H9 (cell line): Measurements from ENCODE around the gene FNIP1. TPM values are rescaled to one million over a fixed set of nuclear protein-coding genes. Genes with fewer than 3 reads are reported as not detected.

Source experiments
- DNase-seq: peaks from one replicate; pipeline ENCODE4 v3.0.0-alpha.2; 2017
- H2AFZ ChIP-seq: one replicate; pipeline ENCODE4 v1.6.1; 2013; ENCODE audit warnings: mild to moderate bottlenecking, low read length, control low read depth, moderate library complexity
- H2AK5ac ChIP-seq: 2 replicates; pipeline ENCODE4 v1.6.1; 2013; ENCODE audit warnings: low read length, control low read depth, mixed read lengths; ENCODE audit not compliant: insufficient read length
- H2BK120ac ChIP-seq: one replicate; pipeline ENCODE4 v1.6.1; 2013; ENCODE audit warnings: low read depth, mild to moderate bottlenecking, low read length, control low read depth, inconsistent platforms; ENCODE audit not compliant: poor library complexity, severe bottlenecking
- H2BK12ac ChIP-seq: 2 replicates; pipeline ENCODE4 v1.6.1; 2013; ENCODE audit warnings: low read length, control low read depth, mixed read lengths, low read depth; ENCODE audit not compliant: insufficient read length
- H2BK15ac ChIP-seq: 2 replicates; pipeline ENCODE4 v1.6.1; 2013; ENCODE audit warnings: low read depth, low read length, control low read depth
- H2BK20ac ChIP-seq: one replicate; pipeline ENCODE4 v1.6.1; 2013; ENCODE audit warnings: low read depth, mild to moderate bottlenecking, low read length, control low read depth, inconsistent platforms; ENCODE audit not compliant: poor library complexity, severe bottlenecking
- H2BK5ac ChIP-seq: 2 replicates; pipeline ENCODE4 v1.6.1; 2013; ENCODE audit warnings: low read length, control low read depth, mixed read lengths; ENCODE audit not compliant: insufficient read length
- H3K14ac ChIP-seq: 2 replicates; pipeline ENCODE4 v1.6.1; 2013; ENCODE audit warnings: low read length, control low read depth; ENCODE audit not compliant: insufficient read depth
- H3K18ac ChIP-seq: 2 replicates; pipeline ENCODE4 v1.6.1; 2013; ENCODE audit warnings: low read depth, mild to moderate bottlenecking, mixed read lengths, low read length, control low read depth; ENCODE audit not compliant: insufficient read length
- H3K23ac ChIP-seq: 2 replicates; pipeline ENCODE4 v1.6.1; 2013; ENCODE audit warnings: low read length, control low read depth, mixed read lengths, low read depth; ENCODE audit not compliant: insufficient read length
- H3K23me2 ChIP-seq: 2 replicates; pipeline ENCODE4 v1.6.1; 2013; ENCODE audit warnings: low read depth, mild to moderate bottlenecking, mixed read lengths, low read length, control low read depth; ENCODE audit not compliant: insufficient read length, poor library complexity, severe bottlenecking
- H3K27ac ChIP-seq: 2 replicates; pipeline ENCODE4 v1.5.1; 2013; ENCODE audit warnings: low read length, control low read depth, mixed read lengths, low read depth; ENCODE audit not compliant: insufficient read length
- H3K27me3 ChIP-seq: 2 replicates; pipeline ENCODE4 v1.6.1; 2013; ENCODE audit warnings: low read length, control low read depth, inconsistent platforms; ENCODE audit not compliant: insufficient read depth
- H3K4ac ChIP-seq: 2 replicates; pipeline ENCODE4 v1.6.1; 2013; ENCODE audit warnings: low read depth, mild to moderate bottlenecking, control low read depth, inconsistent platforms, low read length, moderate library complexity
- H3K4me1 ChIP-seq: 2 replicates; pipeline ENCODE4 v1.6.1; 2013; ENCODE audit warnings: low read length, control low read depth, inconsistent platforms; ENCODE audit not compliant: insufficient read depth
- H3K4me2 ChIP-seq: 2 replicates; pipeline ENCODE4 v1.6.1; 2013; ENCODE audit warnings: low read length, control low read depth, mixed read lengths; ENCODE audit not compliant: insufficient read length, insufficient read depth
- H3K56ac ChIP-seq: 2 replicates; pipeline ENCODE4 v1.6.1; 2013; ENCODE audit warnings: low read depth, mild to moderate bottlenecking, mixed read lengths, low read length, control low read depth; ENCODE audit not compliant: insufficient read length
- H3K79me1 ChIP-seq: 2 replicates; pipeline ENCODE4 v1.6.1; 2013; ENCODE audit warnings: low read depth, mild to moderate bottlenecking, moderate library complexity, low read length, control low read depth, inconsistent platforms; ENCODE audit not compliant: insufficient read depth, poor library complexity, severe bottlenecking
- H3K79me2 ChIP-seq: 2 replicates; pipeline ENCODE4 v1.6.1; 2013; ENCODE audit warnings: low read length, control low read depth, inconsistent platforms; ENCODE audit not compliant: insufficient read depth
- H3K9ac ChIP-seq: 2 replicates; pipeline ENCODE4 v1.6.1; 2013; ENCODE audit warnings: low read length, control low read depth, mixed read lengths; ENCODE audit not compliant: insufficient read length; ENCODE audit errors: extremely low read depth
- H3K9me3 ChIP-seq: one replicate; pipeline ENCODE4 v1.6.1; 2013; ENCODE audit warnings: low read depth, low read length, inconsistent platforms; ENCODE audit not compliant: control insufficient read depth
- H3T11ph ChIP-seq: one replicate; pipeline ENCODE4 v1.6.1; 2013; ENCODE audit warnings: mild to moderate bottlenecking, low read length, control low read depth, inconsistent platforms
- H4K20me1 ChIP-seq: one replicate; pipeline ENCODE4 v1.6.1; 2013; ENCODE audit not compliant: control insufficient read depth, insufficient read length, insufficient read depth
- H4K5ac ChIP-seq: 2 replicates; pipeline ENCODE4 v1.6.1; 2013; ENCODE audit warnings: low read depth, mild to moderate bottlenecking, mixed read lengths, low read length, control low read depth; ENCODE audit not compliant: insufficient read length
- H4K8ac ChIP-seq: replicated peaks from 2 replicates; pipeline ENCODE4 v1.6.1; 2013; ENCODE audit warnings: low read length, control low read depth, mixed read lengths, low read depth; ENCODE audit not compliant: insufficient read length
- H4K91ac ChIP-seq: 2 replicates; pipeline ENCODE4 v1.6.1; 2013; ENCODE audit warnings: low read depth, mild to moderate bottlenecking, moderate library complexity, mixed read lengths, low read length, control low read depth; ENCODE audit not compliant: insufficient read length
- H3K27ac Mint-ChIP-seq, 3 experiments: 2 replicates in 2 of 3; 3 replicates in 1 of 3; pipeline ENCODE4 v1.8.0; 2020 to 2021; ENCODE audit warnings: mixed read lengths in 3 of 3, mild to moderate bottlenecking in 1 of 3, moderate library complexity in 1 of 3
- H3K27me3 Mint-ChIP-seq: 2 replicates; pipeline ENCODE4 v1.8.0; 2021; ENCODE audit warnings: low read depth, mild to moderate bottlenecking, moderate library complexity, mixed read lengths
- H3K36me3 Mint-ChIP-seq, 3 experiments: 2 replicates in 2 of 3; 3 replicates in 1 of 3; pipeline ENCODE4 v1.8.0; 2020 to 2021; ENCODE audit warnings: low read depth in 3 of 3, mixed read lengths in 3 of 3; ENCODE audit not compliant: insufficient read depth in 1 of 3
- H3K4me1 Mint-ChIP-seq, 2 experiments: 2 replicates each; pipeline ENCODE4 v1.8.0; 2020; ENCODE audit warnings: mixed read lengths in 2 of 2
- H3K4me3 Mint-ChIP-seq, 2 experiments: 2 replicates in 1 of 2; 3 replicates in 1 of 2; pipeline ENCODE4 v1.8.0; 2020 to 2021; ENCODE audit warnings: mild to moderate bottlenecking in 2 of 2, mixed read lengths in 2 of 2, moderate library complexity in 1 of 2
- H3K9me3 Mint-ChIP-seq, 2 experiments: 2 replicates in 1 of 2; 3 replicates in 1 of 2; pipeline ENCODE4 v1.8.0; 2020; ENCODE audit warnings: mild to moderate bottlenecking in 2 of 2, mixed read lengths in 2 of 2, moderate library complexity in 1 of 2
- CTCF ChIP-seq: fragments of 200-600 bp; sonication (generic); conservative IDR thresholded peaks from 3 replicates; pipeline ENCODE4 v1.8.0; 2021; ENCODE audit warnings: antibody characterized with exemption, mild to moderate bottlenecking
- WGBS: extraction: QIAGEN DNeasy Blood & Tissue Kit; methylation state at CpG from one replicate; pipeline ENCODE4 v1.1.7; 2013; ENCODE audit warnings: missing lambda C conversion rate, low lambda C conversion rate, mixed read lengths; ENCODE audit not compliant: insufficient read length; ENCODE audit errors: extremely low coverage; 5-methylcytosine and 5-hydroxymethylcytosine counted together
- total RNA-seq: library from RNA; stranded (reverse); gene quantifications from 2 replicates; pipeline ENCODE4 v1.2.1, GENCODE V29; 2021

The FNIP1 gene
- total RNA-seq, 1 experiment from 2014 or later, result 13.4 TPM

GRCh38 chr5:131664929-131665328 lies 131.9 kb downstream of the FNIP1 start:
- Histone ChIP-seq H2BK120ac (no peak overlapping the region), H3K23ac (no peak overlapping the region), H3K4me1 (no peaks in the 10 kb centered on the region), H2AFZ (no peak overlapping the region), H4K8ac (no peak overlapping the region), H2BK20ac (no peak overlapping the region), H2BK5ac (no peak overlapping the region), H2BK12ac (no peak overlapping the region), H3K27ac (no peak overlapping the region), H3K9ac (no peak overlapping the region), H3K14ac (no peak overlapping the region), H3K9me3 (peaks cover 5% of the 10 kb centered on the region), H4K20me1 (no peaks in the 10 kb centered on the region), H3K79me1 (no peaks in the 10 kb centered on the region), H3K23me2 (no peaks in the 10 kb centered on the region), H3K4ac (no peak overlapping the region), H4K5ac (no peak overlapping the region), H4K91ac (no peak overlapping the region), H3K4me2 (no peak overlapping the region), H3K56ac (no peak overlapping the region), H3K79me2 (no peaks in the 10 kb centered on the region), H3T11ph (no peak overlapping the region), H2BK15ac (no peak overlapping the region), H3K27me3 (no peaks in the 10 kb centered on the region), H3K18ac (no peak overlapping the region), H2AK5ac (no peak overlapping the region)
- TF ChIP-seq CTCF, result no peak
- no peak for DNase-seq
- no peaks in the 10 kb centered on the region; the same call in 1 of the 2 replicates for H3K27me3 Mint-ChIP-seq
- no peak overlapping the region for H3K27ac Mint-ChIP-seq
- no peak overlapping the region for H3K4me3 Mint-ChIP-seq
- no CpG with 5 or more reads among the region's 1 CpG for WGBS
- no peaks in the 10 kb centered on the region; a peak in 1 of 4 replicates for H3K4me1 Mint-ChIP-seq
- peaks cover 0 to 2% of the 10 kb centered on the region in 2 experiments; a peak in 1 of 5 replicates for H3K9me3 Mint-ChIP-seq
- H3K36me3 Mint-ChIP-seq, result peaks cover 18 to 20% (median 20%) of the 10 kb centered on the region in 3 experiments
